Measurements from ENCODE around the gene FN1.
"Not testable (repeated sequence)": the region's sequence is repeated elsewhere in the genome, so short reads cannot be mapped to it uniquely, and the experiment has no call there.

Gene FN1

DNA sequence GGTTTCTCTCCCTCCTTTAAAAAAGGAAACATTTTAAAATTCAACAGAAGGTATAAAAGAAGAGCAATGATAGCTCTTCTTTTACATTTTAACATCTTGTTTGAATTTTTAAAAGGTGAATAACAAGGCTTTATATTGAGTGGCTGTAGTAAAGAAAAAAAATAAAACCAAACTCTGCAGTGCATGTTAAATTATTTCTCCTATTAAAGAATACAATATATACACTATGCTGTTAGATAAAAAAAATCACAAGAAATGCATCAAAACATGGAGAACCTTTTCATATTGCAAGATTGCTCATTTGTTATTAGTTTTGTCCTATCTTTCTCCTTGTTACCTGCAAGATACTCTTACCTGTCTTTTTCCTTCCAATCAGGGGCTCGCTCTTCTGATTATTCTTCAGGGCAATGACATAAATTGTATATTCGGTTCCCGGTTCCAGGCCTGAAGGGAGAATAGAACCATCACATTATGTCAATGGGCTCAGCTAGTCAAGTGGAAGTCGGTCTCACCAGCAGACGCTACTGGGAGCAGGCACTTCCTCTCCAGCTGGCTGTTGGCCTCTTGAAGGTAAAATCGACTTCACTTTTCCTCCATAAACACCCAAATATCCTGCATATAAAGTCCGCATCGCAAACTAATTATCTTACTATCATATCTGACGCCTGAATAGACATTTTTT is 62.8 kb downstream of the FN1 start:
- no peak for DNase-seq (ENCODE audit: low read depth)
- no peak overlapping the region for H3K4me3 ChIP-seq (ENCODE audit: low read depth, low read length)

DNA sequence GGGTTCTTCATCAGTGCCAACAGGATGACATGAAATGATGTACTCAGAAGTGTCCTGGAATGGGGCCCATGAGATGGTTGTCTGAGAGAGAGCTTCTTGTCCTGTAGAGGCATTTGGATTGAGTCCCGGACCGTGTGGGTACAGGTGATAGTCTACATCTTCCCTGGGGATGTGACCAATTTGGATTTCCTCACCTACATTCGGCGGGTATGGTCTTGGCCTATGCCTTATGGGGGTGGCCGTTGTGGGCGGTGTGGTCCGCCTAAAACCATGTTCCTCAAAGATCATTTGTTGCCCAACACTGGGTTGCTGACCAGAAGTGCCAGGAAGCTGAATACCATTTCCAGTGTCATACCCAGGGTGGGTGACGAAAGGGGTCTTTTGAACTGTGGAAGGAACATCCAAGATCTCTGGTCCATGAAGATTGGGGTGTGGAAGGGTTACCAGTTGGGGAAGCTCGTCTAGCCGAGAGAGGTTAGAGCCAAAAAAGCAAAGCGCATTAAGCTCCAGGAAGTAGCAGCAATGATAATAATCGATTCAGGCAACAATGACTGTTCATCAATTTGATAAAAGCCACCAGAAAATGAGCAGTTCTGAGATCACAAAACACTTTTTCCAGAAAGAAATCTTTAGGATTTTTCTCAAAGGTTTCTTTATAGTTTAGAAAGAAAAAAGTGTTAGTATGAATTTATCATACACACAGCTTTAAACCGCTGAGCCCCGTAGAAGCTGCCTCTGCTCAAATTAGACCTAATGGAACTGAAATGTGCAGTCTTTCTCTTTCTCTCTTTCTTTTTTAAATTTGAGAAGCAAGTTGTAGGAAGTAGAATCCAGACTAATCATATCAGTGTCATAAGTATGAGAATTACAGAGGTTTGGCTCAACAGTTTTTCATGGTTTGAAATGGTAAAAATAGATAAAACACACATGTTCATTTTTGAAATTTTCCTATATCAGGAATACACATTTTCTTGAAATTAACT is 63.7 kb downstream of the FN1 start:
- DNase-seq (ENCODE audit: low read depth): no peak

DNA sequence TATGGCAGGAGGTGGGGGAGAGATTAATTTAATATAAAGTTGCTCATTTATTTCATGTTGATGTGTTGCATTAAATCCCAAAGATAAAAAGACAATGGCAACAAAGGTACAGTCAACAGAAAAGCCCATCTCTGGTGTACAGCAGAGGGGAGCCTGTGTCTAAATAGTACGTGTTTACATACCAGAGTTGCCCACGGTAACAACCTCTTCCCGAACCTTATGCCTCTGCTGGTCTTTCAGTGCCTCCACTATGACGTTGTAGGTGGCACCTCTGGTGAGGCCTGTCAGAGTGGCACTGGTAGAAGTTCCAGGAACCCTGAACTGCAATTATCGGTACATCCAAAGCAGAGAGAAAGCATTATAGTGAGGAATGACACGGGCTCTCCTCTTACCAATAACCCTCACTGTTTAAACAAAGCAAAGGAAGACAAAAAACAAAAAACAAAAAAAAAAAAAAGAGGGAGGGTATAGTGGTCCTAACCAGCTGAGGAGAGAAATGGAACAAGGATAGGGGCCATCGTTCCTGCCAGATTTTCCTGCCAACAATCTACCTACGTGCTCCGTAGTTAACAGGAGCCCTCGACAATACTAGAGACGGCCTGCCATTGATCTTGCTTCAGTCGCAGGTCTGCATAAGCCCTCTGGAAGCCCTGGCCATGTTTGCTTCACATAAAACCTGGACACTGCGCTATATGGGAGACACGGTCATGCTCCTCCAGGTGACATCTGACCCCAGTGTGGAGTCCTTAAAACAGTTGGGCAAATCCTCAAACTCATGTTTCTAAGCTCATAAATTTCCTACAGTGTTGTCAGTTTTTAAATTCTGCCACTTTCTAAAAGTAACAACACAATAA is 65.5 kb downstream of the FN1 start:
- DNase-seq (ENCODE audit: low read depth): no peak
- no peak overlapping the region for H3K4me3 ChIP-seq (ENCODE audit: low read depth, low read length)

More for the DNA sequence above, 63.7 kb downstream of the FN1 start:
- no peak overlapping the region for H3K4me3 ChIP-seq (ENCODE audit: low read depth, low read length)

DNA sequence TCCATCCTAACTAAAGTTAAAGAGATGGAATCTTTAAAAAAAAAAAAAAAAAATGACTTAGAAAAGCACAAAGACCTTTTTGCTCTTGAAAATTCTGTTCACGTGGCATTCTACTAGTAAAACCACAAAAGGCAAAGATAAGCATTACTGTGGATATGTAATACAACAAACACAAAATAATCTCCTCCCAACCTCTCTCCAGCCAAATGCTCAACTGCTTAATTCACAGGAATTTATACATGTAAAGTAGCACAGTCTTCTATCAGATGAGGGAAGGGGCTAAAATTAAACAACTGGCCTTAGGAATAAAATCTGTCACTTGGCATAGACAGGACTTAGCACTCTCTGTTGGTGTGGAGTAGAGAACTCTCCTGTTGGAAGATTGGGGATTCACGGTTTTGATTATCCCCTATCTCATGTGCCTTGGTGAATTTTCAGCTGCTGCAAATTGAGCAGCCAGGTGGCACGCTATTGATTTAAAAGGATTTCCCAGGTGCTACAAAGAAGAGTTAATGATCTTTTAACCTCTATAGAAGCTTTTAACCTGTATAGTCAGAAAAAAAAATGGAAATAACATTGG is 66.6 kb downstream of the FN1 start:
- DNase-seq (ENCODE audit: low read depth): no peak
- H3K4me3 ChIP-seq (ENCODE audit: low read depth, low read length): no peak overlapping the region

DNA sequence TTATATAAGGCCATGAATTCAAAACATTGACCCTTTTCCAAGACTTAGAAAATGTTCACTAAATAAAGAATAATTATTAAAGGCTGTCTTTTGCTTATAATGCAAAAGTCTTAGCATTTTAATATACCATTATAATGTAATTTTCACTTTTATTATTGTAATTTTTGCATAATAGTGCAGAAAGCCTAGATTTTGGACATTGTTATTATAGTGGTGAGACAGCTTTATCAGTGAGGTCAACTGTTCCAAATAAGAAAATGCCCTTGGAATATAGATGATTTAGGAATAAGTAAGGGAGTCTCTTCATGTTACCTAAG is 67.4 kb downstream of the FN1 start:
- H3K4me3 ChIP-seq (ENCODE audit: low read depth, low read length): no peak overlapping the region
- DNase-seq (ENCODE audit: low read depth): no peak

DNA sequence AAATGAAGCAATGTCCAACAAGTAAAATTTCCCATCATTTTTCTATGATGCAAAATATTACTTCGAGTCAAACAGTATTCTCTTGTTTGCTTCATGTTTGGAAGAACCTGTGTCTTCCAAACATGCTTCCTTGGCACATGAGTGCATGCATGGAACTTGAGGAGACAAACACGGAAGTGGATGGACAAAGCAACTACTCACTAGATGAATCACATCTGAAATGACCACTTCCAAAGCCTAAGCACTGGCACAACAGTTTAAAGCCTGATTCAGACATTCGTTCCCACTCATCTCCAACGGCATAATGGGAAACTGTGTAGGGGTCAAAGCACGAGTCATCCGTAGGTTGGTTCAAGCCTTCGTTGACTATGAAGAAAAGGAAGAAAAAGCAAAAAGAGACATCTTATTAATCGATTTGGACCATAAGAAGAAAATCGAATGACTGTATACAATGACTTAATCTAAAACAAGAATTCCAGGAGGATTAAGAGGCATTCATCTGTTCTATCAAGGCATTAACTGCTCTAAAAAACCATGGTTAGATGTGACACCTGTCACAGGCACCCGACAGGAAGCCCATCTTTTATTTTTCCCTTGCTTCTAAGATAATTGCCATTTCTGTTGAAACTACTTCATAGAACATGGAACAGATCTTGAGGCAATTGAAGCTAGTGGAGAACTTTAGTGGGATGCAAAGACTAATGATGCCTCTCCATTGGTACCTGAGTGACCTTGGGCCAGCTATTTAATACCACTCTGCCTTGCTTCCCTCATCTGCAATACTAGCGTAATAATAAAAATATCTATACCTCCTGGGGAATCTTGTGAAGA is 68.0 kb downstream of the FN1 start:
- DNase-seq (ENCODE audit: low read depth): peak; percentile 36
- no peak overlapping the region for H3K4me3 ChIP-seq (ENCODE audit: low read depth, low read length)

DNA sequence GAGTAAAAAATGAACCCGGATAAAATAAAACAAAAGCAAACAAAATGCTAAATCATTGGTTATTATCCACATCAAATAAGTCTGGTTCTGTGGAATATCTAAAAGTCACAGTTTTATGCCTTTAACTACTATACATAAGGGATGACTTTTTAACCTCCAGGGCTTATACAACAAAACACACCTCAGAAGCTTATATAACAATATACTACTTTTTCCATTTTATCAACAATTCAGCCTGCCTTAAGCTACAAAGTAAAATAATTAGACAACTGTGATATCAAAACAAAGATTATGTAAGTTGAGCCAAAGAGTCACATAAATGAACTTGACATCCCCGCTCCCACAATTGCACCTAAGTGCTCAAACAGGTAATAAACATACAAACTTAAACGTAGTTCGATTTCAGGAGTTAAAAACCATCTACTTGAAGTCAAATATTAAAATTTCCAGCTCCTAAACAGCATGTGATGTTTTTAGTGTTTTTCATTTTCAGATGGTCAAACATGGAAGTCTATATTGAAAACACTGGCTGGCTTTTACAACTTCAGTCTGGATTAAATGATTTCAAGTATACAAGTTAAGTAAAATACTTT is 69.3 kb downstream of the FN1 start:
- no peak for DNase-seq (ENCODE audit: low read depth)
- H3K4me3 ChIP-seq (ENCODE audit: low read depth, low read length): no peak overlapping the region

DNA sequence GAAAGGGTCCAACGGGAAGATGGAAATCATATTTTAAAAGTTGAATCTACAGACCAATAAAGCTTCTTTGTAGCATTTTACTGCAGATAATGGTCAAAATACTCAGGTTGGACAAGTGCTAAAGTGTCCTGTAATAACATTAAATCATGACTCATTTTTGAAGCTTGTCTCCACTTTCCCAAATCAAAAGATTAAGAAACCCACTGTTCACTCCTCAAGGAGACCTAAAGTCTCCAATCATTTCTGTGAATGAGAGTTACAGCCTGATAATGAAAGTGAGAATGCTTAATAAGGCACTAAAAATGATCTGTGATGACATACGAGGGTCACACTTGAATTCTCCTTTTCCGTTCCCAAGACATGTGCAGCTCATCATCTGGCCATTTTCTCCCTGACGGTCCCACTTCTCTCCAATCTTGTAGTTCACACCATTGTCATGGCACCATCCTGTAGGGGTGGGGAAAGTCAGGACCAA is 70.6 kb downstream of the FN1 start:
- no peak overlapping the region for H3K4me3 ChIP-seq (ENCODE audit: low read depth, low read length)
- no peak for DNase-seq (ENCODE audit: low read depth)

DNA sequence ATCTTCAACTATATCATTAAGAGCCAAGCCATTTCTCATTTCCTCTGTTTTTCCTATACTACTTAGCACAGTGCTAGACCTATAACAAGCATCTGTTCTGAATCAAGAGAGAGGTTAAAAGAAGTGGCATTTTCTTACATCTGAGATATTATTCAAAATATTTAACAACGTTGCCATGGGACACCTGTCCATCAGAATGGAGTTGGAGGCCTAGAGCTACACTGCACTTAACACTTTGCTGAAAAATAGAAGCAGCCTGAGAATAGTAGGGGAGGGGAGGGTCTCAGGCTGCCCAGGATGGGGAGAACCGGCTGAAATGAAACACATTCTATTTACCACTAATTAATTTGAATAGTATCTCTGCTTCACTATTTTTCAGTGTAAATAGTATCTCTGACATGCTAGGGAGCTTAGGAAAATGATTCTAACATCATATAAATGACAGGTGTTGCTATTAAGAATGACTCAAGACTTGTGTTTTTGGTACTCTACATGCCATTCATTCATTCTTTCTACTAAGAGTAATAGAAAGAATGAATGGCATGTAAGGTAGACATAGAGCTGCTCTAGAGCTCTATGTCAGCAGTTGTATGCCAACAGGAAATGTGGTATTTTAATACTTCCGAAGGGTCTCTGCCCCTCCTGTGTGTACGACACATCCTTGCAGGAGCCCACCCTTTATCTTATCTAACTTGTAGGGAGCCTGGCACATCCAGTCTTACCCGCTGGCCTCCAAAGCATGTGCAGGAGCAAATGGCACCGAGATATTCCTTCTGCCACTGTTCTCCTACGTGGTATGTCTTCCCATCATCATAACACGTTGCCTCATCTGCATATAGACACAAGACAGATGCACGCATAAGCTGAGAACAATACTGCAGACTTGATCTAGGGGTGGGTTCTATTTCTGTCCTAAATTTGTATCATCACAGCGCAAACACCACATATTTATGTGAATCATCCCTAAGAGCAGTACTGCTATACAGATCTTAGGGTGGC is 71.4 kb downstream of the FN1 start:
- DNase-seq (ENCODE audit: low read depth): no peak
- H3K4me3 ChIP-seq (ENCODE audit: low read depth, low read length): no peak overlapping the region

DNA sequence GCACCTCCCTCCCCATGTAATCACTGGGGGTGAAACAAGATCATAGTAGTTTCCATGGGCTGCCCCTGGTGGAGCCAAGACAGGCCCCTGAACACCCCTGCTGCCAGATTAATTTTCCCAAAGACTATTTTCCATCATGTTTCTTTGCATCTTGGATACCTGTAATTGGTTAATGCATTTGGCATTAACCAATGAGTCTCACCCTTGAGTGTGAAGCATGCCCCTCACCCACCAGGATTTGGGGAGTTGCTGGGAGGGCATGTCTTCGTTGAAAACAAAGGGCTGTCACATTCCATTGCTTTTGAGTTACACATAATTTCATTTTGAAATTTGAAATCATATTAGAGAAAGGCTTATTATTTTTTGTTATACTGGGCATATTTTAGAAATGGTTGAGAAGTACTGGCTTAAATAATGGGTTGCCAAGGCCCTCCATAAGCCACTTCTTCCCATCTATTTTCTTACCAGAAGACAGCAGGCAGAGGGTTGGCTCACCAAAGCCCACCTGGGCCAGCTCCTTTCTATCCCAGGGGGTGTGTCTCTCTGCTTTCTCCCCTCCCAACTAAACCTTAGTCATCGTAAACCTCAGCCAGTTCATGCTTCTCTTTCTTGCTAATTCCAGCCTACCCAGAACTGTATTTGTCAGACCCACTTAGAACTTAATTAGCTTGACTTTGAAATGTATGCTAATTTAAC is 72.3 kb downstream of the FN1 start:
- no peak overlapping the region for H3K4me3 ChIP-seq (ENCODE audit: low read depth, low read length)

DNA sequence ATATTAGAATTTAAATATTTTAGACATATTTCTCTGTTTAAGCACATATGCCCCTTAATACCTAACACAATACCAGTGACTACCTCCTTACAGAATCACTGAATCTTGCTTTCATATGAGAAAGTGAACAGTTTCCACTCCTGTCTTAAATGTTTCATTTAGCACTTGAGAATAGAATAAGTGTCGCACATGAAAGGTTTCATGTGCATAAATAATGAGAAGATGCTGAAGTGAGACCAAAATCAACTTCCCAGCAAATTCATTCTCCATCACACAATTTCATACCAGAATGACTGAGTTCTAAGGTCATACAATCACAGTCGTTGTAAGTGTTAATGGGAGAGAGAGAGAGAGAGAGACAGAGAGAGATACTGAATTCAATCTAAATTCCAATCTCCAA is 72.8 kb downstream of the FN1 start:
- H3K4me3 ChIP-seq (ENCODE audit: low read depth, low read length): no peak overlapping the region
- DNase-seq (ENCODE audit: low read depth): no peak

More for the DNA sequence above, 72.3 kb downstream of the FN1 start:
- DNase-seq (ENCODE audit: low read depth): no peak

DNA sequence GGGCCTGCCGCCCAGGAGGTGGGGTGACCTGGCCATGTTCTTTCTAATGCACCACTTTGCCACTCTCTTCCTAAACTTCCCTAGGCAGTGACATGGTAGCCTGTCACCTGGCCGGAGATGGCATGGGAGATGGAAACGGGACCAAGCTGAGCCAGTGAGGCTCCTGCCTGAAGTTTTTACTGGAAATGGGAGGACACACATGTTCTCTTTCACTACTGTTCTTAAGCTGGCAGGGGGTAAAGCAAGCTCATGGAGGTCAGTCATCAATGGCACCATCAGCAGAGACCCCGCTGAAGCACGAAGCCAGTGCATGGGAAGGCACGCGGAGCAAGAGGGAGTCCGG is 73.3 kb downstream of the FN1 start:
- H3K4me3 ChIP-seq (ENCODE audit: low read depth, low read length): no peak overlapping the region
- no peak for DNase-seq (ENCODE audit: low read depth)

DNA sequence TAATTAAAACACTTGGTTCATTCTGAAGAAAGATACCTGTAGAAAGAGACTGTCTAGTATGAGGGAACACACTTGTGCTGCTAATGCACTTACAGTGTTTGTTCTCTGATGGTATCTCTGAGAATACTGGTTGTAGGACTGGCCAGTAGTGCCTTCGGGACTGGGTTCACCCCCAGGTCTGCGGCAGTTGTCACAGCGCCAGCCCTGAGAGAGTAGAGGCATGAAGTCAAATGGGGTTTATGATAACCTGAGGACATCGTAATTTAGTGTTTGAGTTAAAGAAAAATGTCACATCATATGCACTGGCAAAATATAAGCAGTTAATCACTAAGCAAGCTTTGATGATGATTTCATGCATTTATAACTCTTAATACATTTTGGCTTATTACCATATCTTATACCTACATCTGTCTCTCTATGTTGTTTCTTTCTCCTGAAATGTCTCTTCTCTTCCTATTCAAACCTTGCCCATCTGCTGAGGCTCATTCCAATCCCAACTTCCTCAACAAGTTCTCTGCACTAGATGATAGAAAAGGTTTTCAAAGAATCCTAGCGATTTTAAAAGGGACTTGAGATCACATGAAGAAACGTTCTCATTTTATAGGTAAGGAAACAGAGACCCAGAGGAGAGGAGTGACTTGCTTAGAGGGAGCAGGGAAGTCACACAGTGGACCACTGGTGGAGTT is 73.8 kb downstream of the FN1 start:
- H3K4me3 ChIP-seq (ENCODE audit: low read depth, low read length): no peak overlapping the region
- no peak for DNase-seq (ENCODE audit: low read depth)

DNA sequence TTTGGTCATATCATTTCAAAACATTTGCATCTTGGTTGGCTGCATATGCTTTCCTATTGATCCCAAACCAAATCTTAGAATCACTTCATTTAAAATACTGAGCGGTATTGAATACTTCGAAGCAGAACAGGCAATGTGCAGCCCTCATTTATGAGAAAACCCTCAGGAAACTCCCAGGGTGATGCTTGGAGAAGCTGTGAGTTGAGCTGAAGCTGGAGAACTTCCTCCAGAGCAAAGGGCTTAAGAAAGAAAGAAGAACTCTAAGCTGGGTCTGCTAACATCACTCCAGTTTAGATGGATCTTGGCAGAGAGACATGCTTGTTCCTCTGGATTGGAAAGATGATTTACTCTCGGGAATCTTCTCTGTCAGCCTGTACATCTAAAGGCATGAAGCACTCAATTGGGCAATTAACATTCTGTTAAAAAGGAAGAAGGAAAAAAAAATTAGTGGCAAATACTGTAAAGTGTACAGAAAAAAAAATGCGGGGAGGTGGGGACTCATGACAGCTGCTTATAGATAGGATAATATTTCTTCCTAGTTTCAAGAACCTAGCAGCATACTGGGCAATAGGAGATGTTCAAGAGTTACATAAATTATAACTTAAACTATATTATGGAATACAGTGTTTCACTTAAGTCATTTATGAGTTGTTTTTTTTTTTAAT is 74.5 kb downstream of the FN1 start:
- DNase-seq (ENCODE audit: low read depth): no peak
- H3K4me3 ChIP-seq (ENCODE audit: low read depth, low read length): no peak overlapping the region

DNA sequence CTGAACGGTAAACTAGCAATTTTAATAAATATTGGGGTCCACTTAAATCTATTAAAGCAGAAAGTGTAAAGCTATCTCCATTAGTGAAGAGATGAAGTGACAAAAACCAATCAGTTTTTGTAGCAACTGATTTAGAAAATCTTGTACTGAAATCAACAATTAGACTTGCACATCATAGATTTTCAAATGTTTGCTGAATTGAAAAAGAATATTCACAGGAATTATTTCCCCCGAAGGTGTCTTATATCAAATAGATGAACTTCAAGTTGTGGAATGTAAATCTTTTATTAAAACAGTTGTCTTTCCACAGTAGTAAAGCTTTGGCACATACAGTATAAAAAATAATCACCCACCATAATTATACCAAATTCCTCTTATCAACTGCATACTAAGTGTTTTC is 75.3 kb downstream of the FN1 start:
- no peak for DNase-seq (ENCODE audit: low read depth)
- H3K4me3 ChIP-seq (ENCODE audit: low read depth, low read length): no peak overlapping the region

DNA sequence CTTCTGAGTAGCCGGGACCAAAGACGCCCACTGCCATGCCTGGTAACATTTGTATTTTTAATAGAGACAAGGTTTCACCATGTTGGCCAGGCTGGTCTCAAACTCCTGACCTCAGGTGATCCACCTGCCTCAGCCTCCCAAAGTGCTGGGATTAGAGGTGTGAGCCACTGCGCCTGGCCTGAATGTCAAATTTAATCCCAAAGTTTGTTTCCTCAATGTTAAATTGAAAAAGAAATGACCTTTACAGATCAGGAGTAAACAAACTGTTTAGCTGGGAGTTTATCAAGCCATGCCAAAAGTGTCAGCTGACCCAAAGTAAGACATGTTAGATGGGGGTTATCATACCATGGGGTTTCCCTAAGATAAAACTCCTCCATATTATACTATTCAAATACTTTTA is 75.8 kb downstream of the FN1 start:
- H3K4me3 ChIP-seq (ENCODE audit: low read depth, low read length); DNase-seq (ENCODE audit: low read depth): not testable (repeated sequence)

Data from skeletal muscle cell (primary cell).